Effector memory CD8-positive, alpha-beta T cell (primary cell): ENCODE data around the gene TTC34.
A peak's percentile ranks its signal among the peaks of the same experiment; 100 is the strongest.
"Not testable (repeated sequence)": the region's sequence is repeated elsewhere in the genome, so short reads cannot be mapped to it uniquely, and the experiment has no call there.

ENCODE experiments used
- ATAC-seq: fragments of 150-1000 bp; cut with Tn5 transposase; replicated peaks from 2 replicates; pipeline ENCODE4 v1.10.0; 2021; ENCODE audit warnings: mild to moderate bottlenecking, moderate library complexity
- DNase-seq, 3 experiments: peaks; one replicate each; pipeline ENCODE4 v3.0.0; 2021
- H3K27ac Mint-ChIP-seq, 2 donors: one replicate each; pipeline ENCODE4 v1.8.0; 2022; ENCODE audit warnings: mild to moderate bottlenecking in 2 of 2, mixed read lengths in 2 of 2, moderate library complexity in 2 of 2
- H3K27me3 Mint-ChIP-seq, 2 donors: one replicate each; pipeline ENCODE4 v1.8.0; 2022; ENCODE audit warnings: mixed read lengths in 2 of 2
- H3K36me3 Mint-ChIP-seq: one replicate; pipeline ENCODE4 v1.8.0; 2022; ENCODE audit warnings: mild to moderate bottlenecking, moderate library complexity, mixed read lengths; ENCODE audit not compliant: insufficient read depth
- H3K4me1 Mint-ChIP-seq, 2 donors: one replicate each; pipeline ENCODE4 v1.8.0; 2022; ENCODE audit warnings: low read depth in 2 of 2, mixed read lengths in 2 of 2
- H3K4me3 Mint-ChIP-seq, 2 donors: one replicate each; pipeline ENCODE4 v1.8.0; 2022; ENCODE audit warnings: mild to moderate bottlenecking in 2 of 2, mixed read lengths in 2 of 2, moderate library complexity in 2 of 2
- H3K9me3 Mint-ChIP-seq, 2 donors: one replicate each; pipeline ENCODE4 v1.8.0; 2022; ENCODE audit warnings: mixed read lengths in 2 of 2

Gene TTC34

GRCh38 chr1:2628191-2628932 lies 173.1 kb downstream of the TTC34 start:
- Mint-ChIP-seq H3K27me3 (peaks cover 49 to 88% of the 10 kb centered on the region in 2 donors), H3K36me3 (no peaks in the 10 kb centered on the region), H3K4me3 (peak overlapping the region in 1 of 2 donors; percentile 46), H3K9me3 (no peaks in the 10 kb centered on the region), H3K27ac (no peak overlapping the region), H3K4me1 (peaks cover 0 to 2% of the 10 kb centered on the region in 2 donors)
- DNase-seq (no peak), ATAC-seq (peak; percentile 37)

- peaks cover 0 to 1% of the 10 kb centered on the region in 2 donors for H3K4me1 Mint-ChIP-seq
- ATAC-seq: peak; percentile 8
- no peak overlapping the region for H3K4me3 Mint-ChIP-seq
- peaks cover 49 to 82% of the 10 kb centered on the region in 2 donors for H3K27me3 Mint-ChIP-seq
- H3K9me3 Mint-ChIP-seq: no peaks in the 10 kb centered on the region
- no peak overlapping the region for H3K27ac Mint-ChIP-seq
- H3K36me3 Mint-ChIP-seq: no peaks in the 10 kb centered on the region
- DNase-seq: no peak
These were observed 173.7 kb downstream of the TTC34 start for GRCh38 chr1:2627746-2628145.

- H3K36me3 Mint-ChIP-seq, DNase-seq, H3K9me3 Mint-ChIP-seq, H3K4me1 Mint-ChIP-seq, H3K4me3 Mint-ChIP-seq, ATAC-seq: not testable (repeated sequence)
- Mint-ChIP-seq H3K27me3 (peaks cover 49 to 81% of the 10 kb centered on the region in 2 donors), H3K27ac (peak overlapping the region in 1 of 2 donors; percentile 9)
These were observed 175.7 kb downstream of the TTC34 start for GRCh38 chr1:2625748-2626147.

- Mint-ChIP-seq H3K36me3 (no peaks in the 10 kb centered on the region), H3K9me3 (no peaks in the 10 kb centered on the region), H3K4me3 (no peak overlapping the region), H3K27me3 (peaks cover 52 to 81% of the 10 kb centered on the region in 2 donors), H3K4me1 (peaks cover 0 to 1% of the 10 kb centered on the region in 2 donors), H3K27ac (no peak overlapping the region)
- DNase-seq: no peak
- ATAC-seq: no peak
These were observed 176.2 kb downstream of the TTC34 start for GRCh38 chr1:2625311-2625710.

GRCh38 chr1:2624735-2625300 lies 176.7 kb downstream of the TTC34 start:
- H3K36me3 Mint-ChIP-seq: no peaks in the 10 kb centered on the region
- H3K4me1 Mint-ChIP-seq: peaks cover 0 to 1% of the 10 kb centered on the region in 2 donors
- ATAC-seq (no peak), DNase-seq (no peak)
- H3K27ac Mint-ChIP-seq: no peak overlapping the region
- H3K9me3 Mint-ChIP-seq: no peaks in the 10 kb centered on the region
- peaks cover 55 to 81% of the 10 kb centered on the region in 2 donors for H3K27me3 Mint-ChIP-seq
- no peak overlapping the region for H3K4me3 Mint-ChIP-seq

GRCh38 chr1:2623571-2624337 lies 177.7 kb downstream of the TTC34 start:
- no peak overlapping the region for H3K27ac Mint-ChIP-seq
- no peaks in the 10 kb centered on the region for H3K36me3 Mint-ChIP-seq
- DNase-seq: no peak
- H3K27me3 Mint-ChIP-seq: peaks cover 56 to 81% of the 10 kb centered on the region in 2 donors
- no peak overlapping the region for H3K4me3 Mint-ChIP-seq
- H3K4me1 Mint-ChIP-seq: peaks cover 0 to 1% of the 10 kb centered on the region in 2 donors
- no peaks in the 10 kb centered on the region for H3K9me3 Mint-ChIP-seq
- no peak for ATAC-seq

- H3K27ac Mint-ChIP-seq: no peak overlapping the region
- peaks cover 26 to 36% of the 10 kb centered on the region in 2 donors for H3K27me3 Mint-ChIP-seq
- ATAC-seq: no peak
- no peaks in the 10 kb centered on the region for H3K36me3 Mint-ChIP-seq
- H3K4me1 Mint-ChIP-seq: peaks cover 0 to 1% of the 10 kb centered on the region in 2 donors
- DNase-seq: no peak
- no peak overlapping the region for H3K4me3 Mint-ChIP-seq
- peaks cover 0 to 11% of the 10 kb centered on the region in 2 donors for H3K9me3 Mint-ChIP-seq
These were observed 183.5 kb downstream of the TTC34 start for GRCh38 chr1:2617971-2618470.

GRCh38 chr1:2614145-2614544 lies 187.3 kb downstream of the TTC34 start:
- peaks cover 15 to 16% of the 10 kb centered on the region in 2 donors for H3K27me3 Mint-ChIP-seq
- no peak for DNase-seq
- no peak for ATAC-seq
- no peak overlapping the region for H3K27ac Mint-ChIP-seq
- no peaks in the 10 kb centered on the region for H3K36me3 Mint-ChIP-seq
- H3K9me3 Mint-ChIP-seq: peaks cover 0 to 11% of the 10 kb centered on the region in 2 donors
- no peaks in the 10 kb centered on the region for H3K4me1 Mint-ChIP-seq
- no peak overlapping the region for H3K4me3 Mint-ChIP-seq

- no peaks in the 10 kb centered on the region for H3K4me1 Mint-ChIP-seq
- no peak for DNase-seq
- peaks cover 8 to 16% of the 10 kb centered on the region in 2 donors for H3K27me3 Mint-ChIP-seq
- no peak overlapping the region for H3K27ac Mint-ChIP-seq
- no peak for ATAC-seq
- peaks cover 0 to 11% of the 10 kb centered on the region in 2 donors for H3K9me3 Mint-ChIP-seq
- no peaks in the 10 kb centered on the region for H3K36me3 Mint-ChIP-seq
- H3K4me3 Mint-ChIP-seq: no peak overlapping the region
These were observed 188.7 kb downstream of the TTC34 start for GRCh38 chr1:2612591-2613365.

GRCh38 chr1:2611621-2612437 lies 189.7 kb downstream of the TTC34 start:
- no peak for ATAC-seq
- Mint-ChIP-seq H3K27ac (no peak overlapping the region), H3K9me3 (peaks cover 0 to 11% of the 10 kb centered on the region in 2 donors), H3K4me1 (no peaks in the 10 kb centered on the region), H3K36me3 (no peaks in the 10 kb centered on the region), H3K4me3 (no peak overlapping the region), H3K27me3 (peaks cover 8 to 16% of the 10 kb centered on the region in 2 donors)
- no peak for DNase-seq

GRCh38 chr1:2611031-2611501 lies 190.4 kb downstream of the TTC34 start:
- H3K4me1 Mint-ChIP-seq: no peaks in the 10 kb centered on the region

More at GRCh38 chr1:2611031-2611501, 190.4 kb downstream of the TTC34 start:
- H3K4me3 Mint-ChIP-seq: no peak overlapping the region
- peaks cover 8 to 16% of the 10 kb centered on the region in 2 donors for H3K27me3 Mint-ChIP-seq
- DNase-seq (no peak), ATAC-seq (no peak)
- H3K27ac Mint-ChIP-seq: no peak overlapping the region
- peaks cover 0 to 9% of the 10 kb centered on the region in 2 donors for H3K9me3 Mint-ChIP-seq
- no peaks in the 10 kb centered on the region for H3K36me3 Mint-ChIP-seq
